OCI-LY1 (cell line): Measurements from ENCODE around the gene ZDHHC9.
A peak's percentile ranks its signal among the peaks of the same experiment; 100 is the strongest.

ENCODE experiments used
- H2AFZ ChIP-seq: fragments of 200-600 bp; sonication (generic), shearing (Covaris generic); 2 replicates; pipeline ENCODE4 v1.6.0; 2014; ENCODE audit warnings: antibody characterized with exemption, mild to moderate bottlenecking, low read length
- H3F3A ChIP-seq: fragments of 200-600 bp; sonication (generic), shearing (Covaris generic); 2 replicates; pipeline ENCODE4 v1.6.0; 2014; ENCODE audit warnings: mild to moderate bottlenecking, antibody characterized with exemption, low read length, moderate library complexity; ENCODE audit not compliant: insufficient read depth
- H3K27ac ChIP-seq: fragments of 200-600 bp; sonication (generic); 2 replicates; pipeline ENCODE4 v1.5.1; 2014; ENCODE audit warnings: low read length, mixed run types, mild to moderate bottlenecking, low read depth; ENCODE audit not compliant: poor library complexity, severe bottlenecking
- H3K27me3 ChIP-seq: fragments of 200-600 bp; sonication (generic); 2 replicates; pipeline ENCODE4 v1.6.0; 2014; ENCODE audit warnings: antibody characterized with exemption, mild to moderate bottlenecking, low read length, moderate library complexity; ENCODE audit not compliant: insufficient read depth
- H3K36me3 ChIP-seq: fragments of 200-600 bp; sonication (generic); 2 replicates; pipeline ENCODE4 v1.6.1; 2014; ENCODE audit warnings: mild to moderate bottlenecking, antibody characterized with exemption, low read length, moderate library complexity, mixed read lengths; ENCODE audit not compliant: insufficient read depth
- H3K4me1 ChIP-seq: fragments of 200-600 bp; sonication (generic); 2 replicates; pipeline ENCODE4 v1.5.1; 2014; ENCODE audit warnings: mild to moderate bottlenecking, low read length, moderate library complexity; ENCODE audit not compliant: insufficient read depth, severe bottlenecking
- H3K4me2 ChIP-seq: fragments of 200-600 bp; sonication (generic), shearing (Covaris generic); 2 replicates; pipeline ENCODE4 v1.6.1; 2014; ENCODE audit warnings: low read length
- H3K4me3 ChIP-seq: fragments of 200-600 bp; sonication (generic); 2 replicates; pipeline ENCODE4 v1.5.1; 2014; ENCODE audit warnings: low read length, low read depth, mild to moderate bottlenecking, mixed read lengths; ENCODE audit not compliant: poor library complexity, severe bottlenecking
- H3K79me2 ChIP-seq: fragments of 200-600 bp; shearing (Covaris generic); 2 replicates; pipeline ENCODE4 v1.6.1; 2016; ENCODE audit warnings: mixed run types, low read length, mixed read lengths; ENCODE audit not compliant: insufficient read depth
- H3K9ac ChIP-seq: fragments of 200-600 bp; sonication (generic), shearing (Covaris generic); 2 replicates; pipeline ENCODE4 v1.6.1; 2014; ENCODE audit warnings: mild to moderate bottlenecking, low read length, mixed read lengths
- H3K9me2 ChIP-seq: fragments of 200-600 bp; sonication (generic), shearing (Covaris generic); 2 replicates; pipeline ENCODE4 v1.6.1; 2014; ENCODE audit warnings: low read depth, mild to moderate bottlenecking, low read length, mixed read lengths
- H3K9me3 ChIP-seq: fragments of 200-600 bp; shearing (Covaris generic); 2 replicates; pipeline ENCODE4 v1.6.1; 2014; ENCODE audit warnings: low read length, mixed read lengths
- H4K20me1 ChIP-seq: fragments of 200-600 bp; sonication (generic), shearing (Covaris generic); 2 replicates; pipeline ENCODE4 v1.6.0; 2016; ENCODE audit warnings: mild to moderate bottlenecking, low read length; ENCODE audit not compliant: insufficient read depth
- CTCF ChIP-seq: fragments of 200-600 bp; sonication (generic), shearing (Covaris generic); IDR thresholded peaks from 2 replicates; pipeline ENCODE4 v1.5.1; 2017; ENCODE audit warnings: mild to moderate bottlenecking, antibody characterized with exemption, low read length, moderate library complexity, mixed read lengths
- EZH2 ChIP-seq: fragments of 200-600 bp; sonication (generic), shearing (Covaris generic); IDR thresholded peaks from 2 replicates; pipeline ENCODE4 v1.8.0; 2017; ENCODE audit warnings: borderline replicate concordance, mixed run types, mild to moderate bottlenecking, antibody characterized with exemption, low read length, moderate library complexity, mixed read lengths

Gene ZDHHC9

DNA sequence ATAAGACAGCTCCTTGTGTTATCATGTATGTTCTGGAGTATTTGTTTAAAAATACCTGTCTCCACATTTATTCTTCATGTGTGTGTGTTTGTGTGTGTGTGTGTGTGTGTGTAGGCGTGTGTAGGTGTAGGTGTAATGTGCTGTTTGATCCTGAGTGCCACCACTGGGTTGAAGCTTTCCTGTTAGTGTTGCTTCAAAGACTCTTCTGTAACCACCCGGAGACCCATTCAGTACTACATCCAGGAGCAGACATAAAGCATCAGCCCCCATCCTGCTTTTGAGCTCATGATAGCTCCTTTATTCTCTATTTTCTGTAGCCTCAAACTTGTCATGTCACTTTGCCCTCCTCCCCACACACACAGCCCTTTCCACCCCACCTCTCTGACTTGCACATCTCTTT lies 3.0 kb upstream of the ZDHHC9 start:
- H3K9me3 ChIP-seq = no peaks in the 10 kb centered on the region
- no peaks in the 10 kb centered on the region; the same call in 1 of the 2 replicates for H3K36me3 ChIP-seq
- H3F3A ChIP-seq = no peaks in the 10 kb centered on the region
- no peak overlapping the region for H3K27ac ChIP-seq
- peaks cover 9% of the 10 kb centered on the region for H3K4me1 ChIP-seq
- H3K9me2 ChIP-seq = no peaks in the 10 kb centered on the region
- H3K4me3 ChIP-seq = no peak overlapping the region
- no peak overlapping the region for H3K9ac ChIP-seq
- no peaks in the 10 kb centered on the region for H3K27me3 ChIP-seq
- H3K79me2 ChIP-seq = no peaks in the 10 kb centered on the region
- TF ChIP-seq EZH2 (no peak), CTCF (no peak)
- no peaks in the 10 kb centered on the region for H4K20me1 ChIP-seq
- H2AFZ ChIP-seq = no peak overlapping the region
- H3K4me2 ChIP-seq = no peak overlapping the region

DNA sequence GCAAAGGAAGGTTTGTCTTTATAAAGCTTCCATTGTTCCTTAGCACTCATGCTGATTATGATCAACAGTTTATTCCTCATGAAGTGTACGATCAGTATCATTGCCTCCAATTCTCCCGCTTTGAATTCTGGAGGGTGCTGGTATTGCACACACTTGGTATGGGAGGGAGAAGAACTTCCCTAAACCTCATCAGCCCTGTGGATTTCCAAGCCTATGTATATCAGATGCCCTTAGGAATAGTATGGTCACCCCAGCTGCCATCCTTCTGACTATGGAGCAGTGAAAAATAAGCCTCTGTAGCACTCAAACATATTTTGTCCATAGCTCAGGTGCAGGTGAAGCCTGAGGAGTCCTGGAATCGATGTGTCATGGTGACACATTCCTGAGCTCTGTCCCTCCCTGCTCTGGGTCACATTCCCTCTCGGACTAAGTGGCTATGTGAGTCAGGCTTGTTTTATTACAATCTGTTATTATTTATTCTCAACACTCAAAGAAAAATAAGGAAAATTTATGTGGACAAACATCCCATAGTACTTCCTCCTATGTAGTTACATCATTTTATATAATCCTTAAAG lies 2.0 kb upstream of the ZDHHC9 start:
- Histone ChIP-seq H3K27me3 (no peaks in the 10 kb centered on the region), H3K79me2 (no peaks in the 10 kb centered on the region), H3K4me2 (no peak overlapping the region), H3K4me1 (peaks cover 19% of the 10 kb centered on the region), H4K20me1 (no peaks in the 10 kb centered on the region), H3K9me3 (no peaks in the 10 kb centered on the region), H3F3A (no peaks in the 10 kb centered on the region), H3K9ac (no peak overlapping the region), H3K9me2 (no peaks in the 10 kb centered on the region), H3K27ac (no peak overlapping the region), H3K36me3 (no peaks in the 10 kb centered on the region; the same call in 1 of the 2 replicates), H2AFZ (no peak overlapping the region), H3K4me3 (no peak overlapping the region)
- no peak for TF ChIP-seq EZH2
- no peak for TF ChIP-seq CTCF

DNA sequence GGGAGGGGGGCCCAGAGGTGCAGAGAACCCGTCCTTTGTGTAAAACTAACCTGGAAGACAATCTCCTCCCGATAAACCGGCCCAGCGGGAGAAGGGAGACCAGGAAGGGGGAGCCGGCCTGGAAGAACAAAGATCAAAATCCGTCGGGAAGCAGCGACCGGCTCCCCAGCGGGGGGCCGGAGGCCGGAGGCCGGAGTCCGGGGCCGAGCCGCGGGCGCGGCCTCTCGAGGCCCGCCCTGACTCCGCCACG lies 552 bp downstream of the ZDHHC9 start:
- Histone ChIP-seq H2AFZ (no peak overlapping the region), H4K20me1 (no peaks in the 10 kb centered on the region), H3K36me3 (peaks cover 7% of the 10 kb centered on the region; the same call in 1 of the 2 replicates), H3K4me1 (peaks cover 32% of the 10 kb centered on the region), H3K79me2 (no peaks in the 10 kb centered on the region), H3K9me2 (no peaks in the 10 kb centered on the region), H3K27ac (peak overlapping the region; percentile 38), H3K9ac (peak overlapping the region; percentile 80), H3K4me3 (peak overlapping the region; percentile 70), H3K4me2 (peak overlapping the region; percentile 85), H3K9me3 (no peaks in the 10 kb centered on the region), H3F3A (no peaks in the 10 kb centered on the region), H3K27me3 (no peaks in the 10 kb centered on the region)
- TF ChIP-seq EZH2 = no peak
- TF ChIP-seq CTCF = no peak
